Liver (tissue), 3 donors: ENCODE measurements around the gene SCRN2.

Experiments
- ATF3 ChIP-seq: IDR thresholded peaks from 2 replicates; pipeline ENCODE4 v1.6.1; 2016; ENCODE audit warnings: antibody characterized with exemption
- CTCF ChIP-seq: fragments of 150-350 bp; IDR thresholded peaks from 2 replicates; pipeline ENCODE4 v1.5.1; 2017; ENCODE audit warnings: improper control_type of control experiment, low read depth, low read length; ENCODE audit not compliant: missing input control
- EGR1 ChIP-seq, 2 donors: IDR thresholded peaks; 2 replicates each; pipeline ENCODE4 v1.6.1; 2016 to 2018; ENCODE audit warnings: antibody characterized with exemption in 2 of 2, low read depth in 2 of 2
- HNF4A ChIP-seq, 2 donors: conservative IDR thresholded peaks; 2 replicates each; pipeline ENCODE4 v1.6.1; 2016; ENCODE audit warnings: antibody characterized with exemption in 2 of 2, mild to moderate bottlenecking in 2 of 2
- JUND ChIP-seq, 2 donors: IDR thresholded peaks; 2 replicates each; pipeline ENCODE4 v1.6.1; 2016; ENCODE audit warnings: antibody characterized with exemption in 2 of 2
- RAD21 ChIP-seq, 2 donors: IDR thresholded peaks; 2 replicates each; pipeline ENCODE4 v1.6.1; 2016; ENCODE audit warnings: antibody characterized with exemption in 2 of 2, mild to moderate bottlenecking in 2 of 2
- REST ChIP-seq: IDR thresholded peaks from 2 replicates; pipeline ENCODE4 v1.6.1; 2016; ENCODE audit warnings: antibody characterized with exemption, mild to moderate bottlenecking
- SP1 ChIP-seq: IDR thresholded peaks from 2 replicates; pipeline ENCODE4 v1.6.1; 2018; ENCODE audit warnings: antibody characterized with exemption, mild to moderate bottlenecking
- TAF1 ChIP-seq: conservative IDR thresholded peaks from 2 replicates; pipeline ENCODE4 v1.6.1; 2016; ENCODE audit warnings: antibody characterized with exemption, mild to moderate bottlenecking
- YY1 ChIP-seq: IDR thresholded peaks from 2 replicates; pipeline ENCODE4 v1.6.1; 2016; ENCODE audit warnings: antibody characterized with exemption, mild to moderate bottlenecking
- ZBTB33 ChIP-seq: IDR thresholded peaks from 2 replicates; pipeline ENCODE4 v1.6.1; 2016; ENCODE audit warnings: antibody characterized with exemption
- TF ChIP-seq, protein P1 (sequence below): IDR thresholded peaks from 2 replicates; pipeline ENCODE4 v1.6.1; 2016; ENCODE audit warnings: antibody characterized with exemption
- donor health status: healthy.
- donor health status: healthy.

- no peak for TF ChIP-seq EGR1 (IDR thresholded peaks at IDR 0.05; ENCODE audit: low read depth in 2 of 2)
- TF ChIP-seq SP1 = no peak
- TF ChIP-seq YY1 = no peak
- no peak for TF ChIP-seq TAF1
- TF ChIP-seq CTCF = no peak
- TF ChIP-seq ATF3 = no peak
- TF ChIP-seq REST = no peak
- no peak for TF ChIP-seq ZBTB33
- no peak for TF ChIP-seq HNF4A (conservative IDR thresholded peaks at IDR 0.05)
- TF ChIP-seq RAD21 (IDR thresholded peaks at IDR 0.05) = no peak
- TF ChIP-seq, protein P1, sequence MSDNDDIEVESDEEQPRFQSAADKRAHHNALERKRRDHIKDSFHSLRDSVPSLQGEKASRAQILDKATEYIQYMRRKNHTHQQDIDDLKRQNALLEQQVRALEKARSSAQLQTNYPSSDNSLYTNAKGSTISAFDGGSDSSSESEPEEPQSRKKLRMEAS = no peak
- no peak for TF ChIP-seq JUND (IDR thresholded peaks at IDR 0.05)
These were observed 3.2 kb upstream of the SCRN2 start for GRCh38 chr17:47844227-47844626.
